Smooth muscle cell (in vitro differentiated cells): Measurements from ENCODE around the gene GABRG3. TPM values are rescaled to one million over a fixed set of nuclear protein-coding genes. Genes with fewer than 3 reads are reported as not detected.

Source experiments
- DNase-seq: peaks from one replicate; lab custom pipeline; 2025; ENCODE audit not compliant: unreplicated experiment; lab: John Stamatoyannopoulos, UW
- H2AFZ ChIP-seq: fragments of 200-600 bp; sonication (generic); 2 replicates; pipeline ENCODE4 v1.6.0; 2016; ENCODE audit warnings: antibody characterized with exemption, low read depth, mild to moderate bottlenecking
- H3F3A ChIP-seq: fragments of 200-600 bp; sonication (generic); 2 replicates; pipeline ENCODE4 v1.6.0; 2017; ENCODE audit warnings: antibody characterized with exemption, low read depth
- H3K27ac ChIP-seq: fragments of 200-600 bp; sonication (generic); 2 replicates; pipeline ENCODE4 v1.5.1; 2016; ENCODE audit warnings: low read depth, mild to moderate bottlenecking
- H3K27me3 ChIP-seq: fragments of 200-600 bp; sonication (generic); 2 replicates; pipeline ENCODE4 v1.6.1; 2016; ENCODE audit warnings: low read depth, mild to moderate bottlenecking
- H3K36me3 ChIP-seq: fragments of 200-600 bp; sonication (generic); 2 replicates; pipeline ENCODE4 v1.5.1; 2016; ENCODE audit warnings: low read depth
- H3K4me1 ChIP-seq: fragments of 200-600 bp; sonication (generic); 2 replicates; pipeline ENCODE4 v1.5.1; 2016; ENCODE audit warnings: low read depth
- H3K4me2 ChIP-seq: fragments of 200-600 bp; sonication (generic); 2 replicates; pipeline ENCODE4 v1.6.0; 2016; ENCODE audit warnings: mild to moderate bottlenecking
- H3K4me3 ChIP-seq: fragments of 200-600 bp; sonication (generic); 2 replicates; pipeline ENCODE4 v1.5.1; 2016; ENCODE audit warnings: mild to moderate bottlenecking
- H3K79me2 ChIP-seq: fragments of 200-600 bp; sonication (generic); 2 replicates; pipeline ENCODE4 v1.6.0; 2016; ENCODE audit warnings: low read depth, mild to moderate bottlenecking
- H3K9ac ChIP-seq: fragments of 200-600 bp; sonication (generic); 2 replicates; pipeline ENCODE4 v1.6.0; 2016; ENCODE audit warnings: low read depth
- H3K9me3 ChIP-seq: fragments of 200-600 bp; sonication (generic); replicated peaks from 2 replicates; pipeline ENCODE4 v1.5.1; 2016; ENCODE audit warnings: low read depth
- H4K20me1 ChIP-seq: fragments of 200-600 bp; sonication (generic); 2 replicates; pipeline ENCODE4 v1.6.0; 2016; ENCODE audit warnings: low read depth
- WGBS: methylation state at CpG from one replicate; pipeline ENCODE4 v1.1.7; 2016; ENCODE audit warnings: low lambda C conversion rate; 5-methylcytosine and 5-hydroxymethylcytosine counted together
- polyA plus RNA-seq: library from polyadenylated mRNA; unstranded; fragments of >200 nt; fragmentation: Nextera tagmentation; extraction: Ambion mirVana; gene quantifications from 2 replicates; pipeline ENCODE4 v1.2.1, GENCODE V29; 2016
- total RNA-seq: library from RNA; depleted of rRNA; stranded (reverse); fragments of >200 nt; gene quantifications from 2 replicates; pipeline ENCODE4 v1.2.3, GENCODE V29; 2014
- TF ChIP-seq, protein P1 (sequence below): fragments of 200-600 bp; sonication (generic); IDR thresholded peaks from 2 replicates; pipeline ENCODE4 v1.5.1; 2017; ENCODE audit warnings: borderline replicate concordance, mild to moderate bottlenecking, antibody characterized with exemption; ENCODE audit not compliant: insufficient read depth, poor library complexity, severe bottlenecking

The GABRG3 gene
- total and polyA plus RNA-seq, 2 experiments from 2014 or later = under 0.01 TPM; not detected in 1

DNA sequence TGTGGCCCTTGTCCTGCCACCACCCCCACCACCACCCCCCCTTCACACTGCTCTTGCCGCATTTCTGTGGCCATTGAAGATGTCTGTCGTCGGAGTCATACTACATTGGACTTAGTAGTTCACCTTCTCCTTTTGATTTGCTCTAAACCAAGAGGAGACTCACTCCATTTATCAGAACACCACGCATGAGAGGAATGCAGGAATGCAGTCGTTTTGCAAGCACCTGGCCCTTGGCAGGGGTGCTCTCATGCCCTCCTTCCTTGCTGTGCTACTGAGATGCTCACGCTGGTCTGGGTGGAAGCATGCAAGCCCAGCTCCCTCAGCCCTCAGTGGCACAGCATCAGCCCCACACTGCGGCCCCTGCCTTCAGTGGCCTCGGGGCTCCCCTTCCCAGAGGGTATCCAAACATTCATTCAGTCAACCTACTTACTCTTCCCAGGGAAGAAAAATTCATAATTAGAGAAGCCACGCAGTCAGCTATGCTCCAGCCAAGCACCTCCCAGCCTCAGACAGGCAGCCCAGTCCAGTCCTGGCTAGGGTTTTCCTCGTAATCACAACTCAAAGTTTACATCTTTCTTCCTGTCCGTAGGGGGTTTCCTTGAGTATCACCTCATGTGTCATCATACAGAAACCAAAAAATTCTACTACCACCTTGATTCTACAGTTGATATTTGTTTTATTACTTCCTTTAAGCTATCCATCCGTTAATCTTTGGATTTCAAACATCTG, 520.0 kb downstream of the GABRG3 start:
- TF ChIP-seq, protein P1, sequence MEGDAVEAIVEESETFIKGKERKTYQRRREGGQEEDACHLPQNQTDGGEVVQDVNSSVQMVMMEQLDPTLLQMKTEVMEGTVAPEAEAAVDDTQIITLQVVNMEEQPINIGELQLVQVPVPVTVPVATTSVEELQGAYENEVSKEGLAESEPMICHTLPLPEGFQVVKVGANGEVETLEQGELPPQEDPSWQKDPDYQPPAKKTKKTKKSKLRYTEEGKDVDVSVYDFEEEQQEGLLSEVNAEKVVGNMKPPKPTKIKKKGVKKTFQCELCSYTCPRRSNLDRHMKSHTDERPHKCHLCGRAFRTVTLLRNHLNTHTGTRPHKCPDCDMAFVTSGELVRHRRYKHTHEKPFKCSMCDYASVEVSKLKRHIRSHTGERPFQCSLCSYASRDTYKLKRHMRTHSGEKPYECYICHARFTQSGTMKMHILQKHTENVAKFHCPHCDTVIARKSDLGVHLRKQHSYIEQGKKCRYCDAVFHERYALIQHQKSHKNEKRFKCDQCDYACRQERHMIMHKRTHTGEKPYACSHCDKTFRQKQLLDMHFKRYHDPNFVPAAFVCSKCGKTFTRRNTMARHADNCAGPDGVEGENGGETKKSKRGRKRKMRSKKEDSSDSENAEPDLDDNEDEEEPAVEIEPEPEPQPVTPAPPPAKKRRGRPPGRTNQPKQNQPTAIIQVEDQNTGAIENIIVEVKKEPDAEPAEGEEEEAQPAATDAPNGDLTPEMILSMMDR = no peak
- Histone ChIP-seq H3K27me3 (no peaks in the 10 kb centered on the region), H3K36me3 (no peaks in the 10 kb centered on the region), H2AFZ (no peak overlapping the region), H3F3A (no peaks in the 10 kb centered on the region), H3K4me3 (no peak overlapping the region), H3K9me3 (no peaks in the 10 kb centered on the region), H3K79me2 (no peaks in the 10 kb centered on the region), H3K27ac (no peak overlapping the region), H4K20me1 (no peaks in the 10 kb centered on the region), H3K4me1 (peaks cover 23% of the 10 kb centered on the region), H3K4me2 (no peak overlapping the region), H3K9ac (no peak overlapping the region)
- no peak for DNase-seq
- 78% methylated on average over 12 of the region's 12 CpGs for WGBS

DNA sequence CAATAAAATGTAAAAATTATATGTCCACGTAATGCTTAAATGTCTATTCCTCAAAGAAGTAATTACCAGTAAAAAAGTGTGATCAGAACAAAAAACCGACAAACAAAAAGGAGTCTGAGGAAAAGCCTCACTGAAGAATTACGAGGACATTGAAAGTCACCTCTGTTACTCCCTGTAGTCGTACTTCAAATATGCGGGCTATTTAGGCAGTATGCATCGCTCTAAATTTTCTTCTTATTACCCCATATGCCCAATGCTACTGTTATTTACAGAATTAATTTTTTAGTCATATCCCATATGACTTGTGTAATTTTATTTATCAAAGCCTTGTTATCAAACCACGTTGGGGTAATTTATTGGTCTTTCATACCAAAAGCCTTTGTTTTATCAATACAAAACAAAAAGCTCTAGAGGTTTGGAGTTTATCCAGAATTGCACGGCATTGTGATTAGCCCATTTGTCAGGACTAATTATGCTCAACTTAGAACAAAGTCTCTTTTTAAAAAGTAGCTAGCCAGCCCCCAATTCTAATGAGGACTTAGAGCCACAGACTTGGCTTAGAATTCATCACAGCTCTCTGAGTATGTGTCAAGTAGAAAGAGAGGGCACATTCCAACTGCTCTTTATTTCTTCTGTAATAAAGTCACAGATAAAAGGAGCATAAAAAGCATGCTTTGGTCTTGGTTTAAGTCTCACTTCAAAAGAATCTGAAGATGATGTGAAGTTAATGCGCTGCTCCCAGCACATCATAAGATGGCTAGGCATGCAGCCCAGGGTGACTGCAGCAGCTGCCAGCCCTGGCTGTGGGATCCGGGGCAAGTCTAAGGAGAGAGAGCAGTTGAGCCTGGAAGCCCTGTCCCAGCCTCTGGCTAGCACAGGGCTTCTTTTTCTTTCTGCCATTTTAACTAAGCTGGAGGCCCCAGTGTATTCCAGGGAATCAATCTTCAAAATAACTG, 521.0 kb downstream of the GABRG3 start:
- Histone ChIP-seq H3K9ac (no peak overlapping the region), H3K79me2 (no peaks in the 10 kb centered on the region), H3K4me2 (peak overlapping the region; percentile 67), H3K4me1 (peaks cover 23% of the 10 kb centered on the region), H3K27me3 (no peaks in the 10 kb centered on the region), H3F3A (no peaks in the 10 kb centered on the region), H3K27ac (peak overlapping the region; percentile 31), H2AFZ (peak overlapping the region; percentile 59), H4K20me1 (no peaks in the 10 kb centered on the region), H3K36me3 (no peaks in the 10 kb centered on the region), H3K4me3 (no peak overlapping the region), H3K9me3 (no peaks in the 10 kb centered on the region)
- no peak for DNase-seq
- TF ChIP-seq, protein P1 = no peak
- 58% methylated on average over 10 of the region's 10 CpGs for WGBS

DNA sequence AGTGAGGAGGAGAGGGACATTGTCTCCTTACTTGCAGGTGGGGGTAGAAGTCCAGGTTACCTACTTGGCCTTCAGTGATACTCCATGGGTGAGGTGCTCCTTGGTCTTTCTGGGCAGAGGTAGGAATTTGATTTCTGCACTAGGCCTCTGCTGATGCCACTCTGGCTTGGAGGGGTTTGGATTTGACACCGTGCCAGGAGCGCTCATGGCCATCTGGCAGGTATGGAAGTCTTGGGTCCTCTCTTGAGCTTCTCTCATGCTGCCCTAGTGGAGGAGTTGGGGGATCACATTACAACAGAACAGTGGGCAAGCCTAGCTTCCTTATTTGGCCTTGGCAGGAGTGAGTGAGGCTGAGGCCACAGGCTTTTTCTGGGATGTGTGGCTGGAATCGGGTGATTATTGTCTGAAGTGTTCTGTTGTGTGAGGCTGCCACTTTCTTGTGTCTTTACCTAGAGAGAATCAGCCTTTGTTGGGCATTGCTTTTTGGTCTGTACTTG, 525.0 kb downstream of the GABRG3 start:
- 58% methylated on average over 3 of the region's 3 CpGs for WGBS

More for the DNA sequence above, 525.0 kb downstream of the GABRG3 start:
- peaks cover 34% of the 10 kb centered on the region for H3K4me1 ChIP-seq
- no peak overlapping the region for H3K27ac ChIP-seq
- no peak overlapping the region for H3K4me3 ChIP-seq
- no peaks in the 10 kb centered on the region for H4K20me1 ChIP-seq
- H2AFZ ChIP-seq = no peak overlapping the region
- H3K79me2 ChIP-seq = no peaks in the 10 kb centered on the region
- H3K9ac ChIP-seq = no peak overlapping the region
- H3K4me2 ChIP-seq = no peak overlapping the region
- TF ChIP-seq, protein P1 = no peak
- no peak for DNase-seq
- no peaks in the 10 kb centered on the region for H3K27me3 ChIP-seq
- H3F3A ChIP-seq = no peaks in the 10 kb centered on the region
- no peaks in the 10 kb centered on the region for H3K9me3 ChIP-seq
- no peaks in the 10 kb centered on the region for H3K36me3 ChIP-seq
